Esophagus muscularis mucosa (tissue), 4 donors: ENCODE results near the gene TRMT5. TPM values are rescaled to one million over a fixed set of nuclear protein-coding genes. Genes with fewer than 3 reads are reported as not detected.

ENCODE experiments used
- DNase-seq: peaks from one replicate; pipeline ENCODE4 v3.0.0-alpha.2; 2017; ENCODE audit errors: extremely low spot score
- H3K27ac ChIP-seq, 4 donors: fragments of 200-600 bp; sonication (generic); replicated peaks in 1 of 4; 1 replicate in 3 of 4; 2 replicates in 1 of 4; pipeline ENCODE4 v1.5.1; 2016 to 2019; ENCODE audit warnings: mild to moderate bottlenecking in 1 of 4
- H3K27me3 ChIP-seq, 4 donors: fragments of 200-600 bp; sonication (generic); one replicate each; pipeline versions ENCODE4 v1.5.1 to v1.6.0; 2016 to 2019
- H3K36me3 ChIP-seq, 4 donors: fragments of 200-600 bp; sonication (generic); one replicate each; pipeline ENCODE4 v1.5.1; 2016 to 2019
- H3K4me1 ChIP-seq, 4 donors: fragments of 200-600 bp; sonication (generic); one replicate each; pipeline ENCODE4 v1.5.1; 2016 to 2019
- H3K4me3 ChIP-seq, 4 donors: fragments of 200-600 bp; sonication (generic); 1 replicate in 2 of 4; 2 replicates in 2 of 4; pipeline ENCODE4 v1.5.1; 2016 to 2019; ENCODE audit warnings: mild to moderate bottlenecking in 4 of 4, moderate library complexity in 1 of 4
- H3K9me3 ChIP-seq, 4 donors: fragments of 200-600 bp; sonication (generic); 1 replicate in 3 of 4; 2 replicates in 1 of 4; pipeline ENCODE4 v1.5.1; 2016 to 2019
- EP300 ChIP-seq: sonication (generic); formaldehyde crosslinking; IDR thresholded peaks from one replicate; pipeline ENCODE4 v1.6.1; 2017; ENCODE audit warnings: antibody characterized with exemption
- POLR2A ChIP-seq: fragments of 450-650 bp; IDR thresholded peaks from one replicate; pipeline ENCODE4 v1.6.1; 2017; ENCODE audit warnings: antibody characterized with exemption, moderate library complexity, mild to moderate bottlenecking, low read depth
- POLR2AphosphoS5 ChIP-seq, 2 donors: sonication (generic); formaldehyde crosslinking; IDR thresholded peaks; one replicate each; pipeline ENCODE4 v1.6.1; 2017; ENCODE audit warnings: antibody characterized with exemption in 2 of 2
- WGBS: methylation state at CpG from one replicate; pipeline ENCODE4 v1.1.5; 2018; 5-methylcytosine and 5-hydroxymethylcytosine counted together
- intact Hi-C: fragments of 100-400 bp; cut with DNase I; formaldehyde crosslinking; loops from one replicate; pipeline ENCODE4 v1.15.1; 2023
- total RNA-seq, 4 donors: library from RNA; depleted of rRNA; stranded (reverse); fragments of >200 nt; gene quantifications; one replicate each; pipeline versions ENCODE4 v1.1.0 to v1.2.1, GENCODE V29; 2016
- TF ChIP-seq, protein P1 (sequence below), 3 experiments: fragments of 200-600 bp in 2 of 3; fragments of 450-650 bp in 1 of 3; sonication (generic) in 2 of 3; IDR thresholded peaks; one replicate each; pipeline ENCODE4 v1.5.1; 2017 to 2019; ENCODE audit warnings: antibody characterized with exemption in 3 of 3, mild to moderate bottlenecking in 2 of 3, moderate library complexity in 1 of 3

TRMT5 gene, protein sequence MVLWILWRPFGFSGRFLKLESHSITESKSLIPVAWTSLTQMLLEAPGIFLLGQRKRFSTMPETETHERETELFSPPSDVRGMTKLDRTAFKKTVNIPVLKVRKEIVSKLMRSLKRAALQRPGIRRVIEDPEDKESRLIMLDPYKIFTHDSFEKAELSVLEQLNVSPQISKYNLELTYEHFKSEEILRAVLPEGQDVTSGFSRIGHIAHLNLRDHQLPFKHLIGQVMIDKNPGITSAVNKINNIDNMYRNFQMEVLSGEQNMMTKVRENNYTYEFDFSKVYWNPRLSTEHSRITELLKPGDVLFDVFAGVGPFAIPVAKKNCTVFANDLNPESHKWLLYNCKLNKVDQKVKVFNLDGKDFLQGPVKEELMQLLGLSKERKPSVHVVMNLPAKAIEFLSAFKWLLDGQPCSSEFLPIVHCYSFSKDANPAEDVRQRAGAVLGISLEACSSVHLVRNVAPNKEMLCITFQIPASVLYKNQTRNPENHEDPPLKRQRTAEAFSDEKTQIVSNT
- total RNA-seq, result 10 to 100 TPM in 2 of 4 donors, 1 to 10 TPM in 2; 8.6 to 12.0 (median 9.4) TPM

DNA sequence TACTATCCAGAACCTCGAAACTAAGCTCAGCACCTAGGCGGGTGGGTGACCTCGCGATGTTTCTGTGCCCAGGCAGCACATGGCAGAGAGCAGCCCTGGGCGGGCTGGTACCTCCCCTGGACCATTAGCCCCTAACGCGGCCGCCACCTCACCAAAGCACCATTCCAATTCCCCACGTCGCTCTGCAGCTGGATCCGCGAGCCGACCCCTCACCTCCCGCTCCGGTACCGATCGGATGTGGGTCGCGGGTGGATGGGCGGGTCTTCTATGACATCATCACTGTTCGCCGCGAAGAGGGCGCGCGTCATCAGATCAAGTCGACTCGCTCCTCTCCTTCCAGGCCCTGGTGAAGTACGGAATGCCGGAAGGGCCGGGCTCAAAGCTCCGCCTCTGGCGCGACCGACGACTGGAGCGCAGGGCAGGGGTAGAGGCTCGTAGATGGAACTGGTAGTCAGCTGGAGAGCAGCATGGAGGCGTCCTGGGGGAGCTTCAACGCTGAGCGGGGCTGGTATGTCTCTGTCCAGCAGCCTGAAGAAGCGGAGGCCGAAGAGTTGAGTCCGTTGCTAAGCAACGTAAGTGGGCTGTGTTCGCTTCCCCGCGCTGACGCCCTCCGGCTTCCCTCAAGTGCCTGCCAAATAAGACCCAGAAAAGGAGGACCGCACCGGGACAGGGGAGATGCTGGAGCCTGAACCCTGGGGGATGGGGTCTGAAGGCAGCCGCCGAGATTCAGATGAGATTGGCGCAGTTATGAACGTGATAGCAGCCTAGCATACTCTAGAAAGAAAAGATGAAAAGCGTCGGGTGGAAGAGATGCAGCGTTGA, at the start of gene TRMT5, which contains the start of gene SLC38A6:
TRMT5 (minus strand) TSS at position 269 of the 822 bp plus-strand sequence; CDS start at position 163, 106 bp downstream.
SLC38A6 (plus strand) TSS at position 435 of the 822 bp plus-strand sequence; CDS start at position 468, 33 bp downstream.
- intact Hi-C loops, result loop anchor here (10.0 kb wide), 1 partner anchor 214 kb away; no protein-coding TSS in a partner anchor
- H3K4me1 ChIP-seq, result peaks cover 14 to 50% (median 46%) of the 10 kb centered on the region in 4 donors
- H3K9me3 ChIP-seq, result no peaks in the 10 kb centered on the region
- H3K27me3 ChIP-seq, result no peaks in the 10 kb centered on the region
- under 1% methylated on average over 19 of the region's 59 CpGs for WGBS
- peak within 1 kb of the TSS; percentile 66 to 83 (median 80) for H3K4me3 ChIP-seq
- peak; percentile 98 for DNase-seq
- peaks cover 0 to 19% (median 11%) of the 10 kb centered on the region in 4 donors for H3K36me3 ChIP-seq
- TF ChIP-seq POLR2AphosphoS5 (IDR thresholded peaks at IDR 0.05) (peak; percentile 86 to 94), POLR2A (peak; percentile 11), EP300 (no peak)
- TF ChIP-seq, protein P1, sequence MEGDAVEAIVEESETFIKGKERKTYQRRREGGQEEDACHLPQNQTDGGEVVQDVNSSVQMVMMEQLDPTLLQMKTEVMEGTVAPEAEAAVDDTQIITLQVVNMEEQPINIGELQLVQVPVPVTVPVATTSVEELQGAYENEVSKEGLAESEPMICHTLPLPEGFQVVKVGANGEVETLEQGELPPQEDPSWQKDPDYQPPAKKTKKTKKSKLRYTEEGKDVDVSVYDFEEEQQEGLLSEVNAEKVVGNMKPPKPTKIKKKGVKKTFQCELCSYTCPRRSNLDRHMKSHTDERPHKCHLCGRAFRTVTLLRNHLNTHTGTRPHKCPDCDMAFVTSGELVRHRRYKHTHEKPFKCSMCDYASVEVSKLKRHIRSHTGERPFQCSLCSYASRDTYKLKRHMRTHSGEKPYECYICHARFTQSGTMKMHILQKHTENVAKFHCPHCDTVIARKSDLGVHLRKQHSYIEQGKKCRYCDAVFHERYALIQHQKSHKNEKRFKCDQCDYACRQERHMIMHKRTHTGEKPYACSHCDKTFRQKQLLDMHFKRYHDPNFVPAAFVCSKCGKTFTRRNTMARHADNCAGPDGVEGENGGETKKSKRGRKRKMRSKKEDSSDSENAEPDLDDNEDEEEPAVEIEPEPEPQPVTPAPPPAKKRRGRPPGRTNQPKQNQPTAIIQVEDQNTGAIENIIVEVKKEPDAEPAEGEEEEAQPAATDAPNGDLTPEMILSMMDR (IDR thresholded peaks at IDR 0.05), result peak in 1 of 3 experiments; percentile 14
- H3K27ac ChIP-seq, result peak within 1 kb of the TSS; percentile 86 to 90 (median 86)

DNA sequence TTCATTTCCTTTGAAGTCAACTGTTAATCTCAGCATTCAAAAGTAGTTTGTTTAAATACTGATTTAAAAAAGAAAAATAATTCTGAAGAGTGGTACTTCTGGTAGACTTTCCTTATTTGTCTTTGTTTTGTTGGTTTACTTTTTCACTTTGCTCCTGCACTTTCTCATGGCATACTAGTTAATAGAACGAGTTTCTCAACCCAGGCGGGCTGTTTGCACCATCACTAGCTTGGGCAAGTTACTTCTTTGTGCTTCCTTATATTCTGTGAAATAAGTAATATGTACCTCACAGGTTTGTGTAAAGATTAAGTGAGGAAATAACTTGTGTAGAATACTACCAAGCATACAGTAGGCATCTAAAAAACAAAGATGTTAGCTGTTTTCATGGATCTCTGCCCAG, 45.6 kb upstream of the TRMT5 start:
- intact Hi-C loops, result loop anchor here (5.0 kb wide), 1 partner anchor 304 kb away; the partner anchor contains the start of gene SIX4
- no peak for DNase-seq

DNA sequence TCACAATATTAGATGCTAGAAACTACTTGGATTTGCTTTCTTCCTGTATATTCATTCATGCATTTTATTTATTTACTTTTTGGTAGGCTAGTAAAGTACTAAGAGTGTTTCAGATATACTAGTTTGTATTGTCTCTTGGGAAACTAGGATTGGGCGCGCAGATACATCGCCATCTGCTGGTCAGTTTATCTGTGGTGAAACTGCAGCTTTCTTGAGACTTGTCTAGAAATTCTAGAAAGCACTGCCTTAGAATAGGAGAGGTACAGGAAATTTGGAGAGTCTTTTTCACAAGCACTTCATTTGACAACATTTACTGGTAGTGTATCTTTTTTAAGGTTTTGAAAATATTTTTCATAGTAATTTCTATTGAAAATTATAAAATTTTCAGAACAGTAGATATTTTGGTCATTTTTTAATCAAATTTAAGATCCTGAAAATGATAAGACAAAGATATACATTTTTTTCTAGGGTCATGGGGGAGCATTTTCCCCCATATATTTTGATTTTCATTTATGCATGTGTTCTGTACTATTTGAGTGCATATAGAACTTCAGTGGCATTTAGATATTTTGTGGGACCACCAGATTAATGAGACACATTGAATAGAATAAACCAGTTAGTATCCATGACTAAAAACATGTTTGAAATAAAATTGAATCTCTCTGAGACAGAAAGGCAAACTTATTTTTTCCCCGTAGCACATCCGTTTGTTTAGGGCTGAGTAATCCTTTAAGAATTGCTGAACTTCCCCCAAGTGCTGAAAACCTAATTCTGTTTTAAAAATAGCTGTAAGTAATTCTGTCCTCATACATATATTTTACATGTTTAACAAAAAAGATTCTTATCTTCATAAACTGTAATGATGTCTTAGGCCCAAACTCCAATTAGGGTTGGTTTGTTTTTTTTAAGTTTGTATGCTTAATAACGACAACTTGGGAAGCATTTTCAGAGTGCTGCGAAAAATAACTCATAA, 44.7 kb upstream of the TRMT5 start:
- H3K27me3 ChIP-seq, result no peaks in the 10 kb centered on the region
- DNase-seq, result no peak
- TF ChIP-seq EP300 (no peak), POLR2AphosphoS5 (IDR thresholded peaks at IDR 0.05) (no peak)
- TF ChIP-seq, protein P1 (IDR thresholded peaks at IDR 0.05), result peak; percentile 82 to 88 (median 86)
- peaks cover 0 to 5% (median 0%) of the 10 kb centered on the region in 4 donors for H3K4me1 ChIP-seq
- no peak overlapping the region for H3K4me3 ChIP-seq
- H3K27ac ChIP-seq, result no peak overlapping the region
- intact Hi-C loops, result loop anchor here (2.0 to 5.0 kb wide), 3 partner anchors 227 to 401 kb away; partner anchors contain the start of gene SIX4
- H3K9me3 ChIP-seq, result no peaks in the 10 kb centered on the region
- H3K36me3 ChIP-seq, result no peaks in the 10 kb centered on the region
- WGBS, result 50% methylated on average over 7 of the region's 7 CpGs

More for the DNA sequence above, 45.6 kb upstream of the TRMT5 start:
- Histone ChIP-seq H3K36me3 (no peaks in the 10 kb centered on the region), H3K9me3 (no peaks in the 10 kb centered on the region), H3K27me3 (no peaks in the 10 kb centered on the region), H3K27ac (no peak overlapping the region), H3K4me1 (peaks cover 0 to 5% (median 0%) of the 10 kb centered on the region in 4 donors), H3K4me3 (no peak overlapping the region)
- TF ChIP-seq EP300, result no peak
- TF ChIP-seq, protein P1 (IDR thresholded peaks at IDR 0.05), result no peak
- no peak for TF ChIP-seq POLR2AphosphoS5 (IDR thresholded peaks at IDR 0.05)
- no peak for TF ChIP-seq POLR2A
- 89% methylated on average over 2 of the region's 2 CpGs for WGBS

DNA sequence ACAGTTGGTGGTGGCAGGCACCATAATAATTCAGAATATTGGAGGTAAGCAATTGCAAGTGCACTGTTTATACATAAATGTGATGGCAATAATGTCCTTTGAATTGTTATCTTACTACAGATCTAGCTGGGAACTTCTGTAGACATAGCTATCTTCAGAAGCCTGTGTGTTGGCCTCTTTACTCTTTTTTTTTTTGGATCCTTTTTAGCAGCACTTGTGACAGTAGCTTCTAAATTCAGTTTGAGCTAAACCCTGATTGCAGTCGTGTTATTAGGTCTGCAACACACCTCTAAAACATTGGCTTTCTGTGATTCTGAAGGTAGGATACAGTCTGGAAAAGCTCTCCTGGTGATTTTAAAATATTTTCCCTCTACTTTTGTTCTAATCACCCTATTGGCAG, 38.7 kb upstream of the TRMT5 start:
- H3K4me1 ChIP-seq, result no peaks in the 10 kb centered on the region
- H3K36me3 ChIP-seq, result peaks cover 0 to 4% (median 0%) of the 10 kb centered on the region in 4 donors
- no peak for DNase-seq
- H3K27me3 ChIP-seq, result no peaks in the 10 kb centered on the region
- TF ChIP-seq POLR2AphosphoS5 (IDR thresholded peaks at IDR 0.05) (no peak), EP300 (no peak), POLR2A (no peak)
- TF ChIP-seq, protein P1 (IDR thresholded peaks at IDR 0.05), result no peak
- intact Hi-C loops, result no loop called here
- H3K4me3 ChIP-seq, result no peak overlapping the region
- H3K27ac ChIP-seq, result no peak overlapping the region
- WGBS, result 77% methylated on average over 1 of the region's 1 CpG
- peaks cover 0 to 8% (median 2%) of the 10 kb centered on the region in 4 donors for H3K9me3 ChIP-seq
